Measurements from ENCODE around the gene STK38L. TPM values are rescaled to one million over a fixed set of nuclear protein-coding genes. Genes with fewer than 3 reads are reported as not detected.

Gene STK38L
- polyA plus RNA-seq, 2 donors: 10.9 to 11.9 TPM

GRCh38 chr12:27330846-27331245 lies 86.8 kb downstream of the STK38L start:
- no peaks in the 10 kb centered on the region for H3K9me3 ChIP-seq (ENCODE audit: control insufficient read depth in 2 of 2, insufficient read depth in 1 of 2, low read depth in 1 of 2, low read length in 1 of 2)
- H3K36me3 ChIP-seq (ENCODE audit: control insufficient read depth in 2 of 2, insufficient read depth in 2 of 2, low read length in 1 of 2): peaks cover 2 to 4% of the 10 kb centered on the region in 2 donors
- H3K27me3 ChIP-seq (ENCODE audit: control insufficient read depth in 1 of 2, insufficient read depth in 2 of 2, low read length in 2 of 2): no peaks in the 10 kb centered on the region
- WGBS, 2 donors: 47 to 61% methylated on average over 1 of the region's 1 CpG
- no peak overlapping the region for H3K4me3 ChIP-seq (ENCODE audit: low read depth in 1 of 2, low read length in 2 of 2)
- peaks cover 0 to 8% of the 10 kb centered on the region in 2 donors for H3K4me1 ChIP-seq (ENCODE audit: control insufficient read depth in 2 of 2, insufficient read depth in 2 of 2, low read length in 1 of 2)
- H3K27ac ChIP-seq (ENCODE audit: low read depth in 2 of 2, low read length in 1 of 2): peak overlapping the region; percentile 57 to 66

GRCh38 chr12:27331291-27331926 lies 87.3 kb downstream of the STK38L start:
- Histone ChIP-seq H3K27ac (ENCODE audit: low read depth in 2 of 2, low read length in 1 of 2) (peak overlapping the region; percentile 77 to 91), H3K36me3 (ENCODE audit: control insufficient read depth in 2 of 2, insufficient read depth in 2 of 2, low read length in 1 of 2) (peaks cover 0 to 4% of the 10 kb centered on the region in 2 donors), H3K4me3 (ENCODE audit: low read depth in 1 of 2, low read length in 2 of 2) (peak overlapping the region; percentile 77 to 85), H3K27me3 (ENCODE audit: control insufficient read depth in 1 of 2, insufficient read depth in 2 of 2, low read length in 2 of 2) (no peaks in the 10 kb centered on the region), H3K4me1 (ENCODE audit: control insufficient read depth in 2 of 2, insufficient read depth in 2 of 2, low read length in 1 of 2) (peaks cover 0 to 10% of the 10 kb centered on the region in 2 donors), H3K9me3 (ENCODE audit: control insufficient read depth in 2 of 2, insufficient read depth in 1 of 2, low read depth in 1 of 2, low read length in 1 of 2) (no peaks in the 10 kb centered on the region)
- 17 to 26% methylated on average over 7 of the region's 7 CpGs for WGBS, 2 donors

GRCh38 chr12:27331927-27332324 lies 87.8 kb downstream of the STK38L start:
- H3K27ac ChIP-seq (ENCODE audit: low read depth in 2 of 2, low read length in 1 of 2): peak overlapping the region; percentile 77 to 91

GRCh38 chr12:27332407-27332713 lies 88.3 kb downstream of the STK38L start:
- peak overlapping the region; percentile 77 to 85 for H3K4me3 ChIP-seq (ENCODE audit: low read depth in 1 of 2, low read length in 2 of 2)
- no peaks in the 10 kb centered on the region for H3K27me3 ChIP-seq (ENCODE audit: control insufficient read depth in 1 of 2, insufficient read depth in 2 of 2, low read length in 2 of 2)
- peaks cover 0 to 3% of the 10 kb centered on the region in 2 donors for H3K36me3 ChIP-seq (ENCODE audit: control insufficient read depth in 2 of 2, insufficient read depth in 2 of 2, low read length in 1 of 2)
- peaks cover 0 to 10% of the 10 kb centered on the region in 2 donors for H3K4me1 ChIP-seq (ENCODE audit: control insufficient read depth in 2 of 2, insufficient read depth in 2 of 2, low read length in 1 of 2)
- WGBS, 2 donors: 9 to 13% methylated on average over 10 of the region's 10 CpGs
- peak overlapping the region; percentile 77 to 91 for H3K27ac ChIP-seq (ENCODE audit: low read depth in 2 of 2, low read length in 1 of 2)
- no peaks in the 10 kb centered on the region for H3K9me3 ChIP-seq (ENCODE audit: control insufficient read depth in 2 of 2, insufficient read depth in 1 of 2, low read depth in 1 of 2, low read length in 1 of 2)

More at GRCh38 chr12:27331927-27332324, 87.8 kb downstream of the STK38L start:
- Histone ChIP-seq H3K36me3 (ENCODE audit: control insufficient read depth in 2 of 2, insufficient read depth in 2 of 2, low read length in 1 of 2) (peaks cover 0 to 4% of the 10 kb centered on the region in 2 donors), H3K4me3 (ENCODE audit: low read depth in 1 of 2, low read length in 2 of 2) (peak overlapping the region; percentile 77 to 85), H3K4me1 (ENCODE audit: control insufficient read depth in 2 of 2, insufficient read depth in 2 of 2, low read length in 1 of 2) (peaks cover 0 to 10% of the 10 kb centered on the region in 2 donors), H3K9me3 (ENCODE audit: control insufficient read depth in 2 of 2, insufficient read depth in 1 of 2, low read depth in 1 of 2, low read length in 1 of 2) (no peaks in the 10 kb centered on the region), H3K27me3 (ENCODE audit: control insufficient read depth in 1 of 2, insufficient read depth in 2 of 2, low read length in 2 of 2) (no peaks in the 10 kb centered on the region)
- 19 to 37% methylated on average over 3 of the region's 3 CpGs for WGBS, 2 donors

GRCh38 chr12:27332714-27333402 lies 88.8 kb downstream of the STK38L start, which contains the start of gene BMAL2:
BMAL2 (plus strand) TSS chr12:27332836; CDS start chr12:27333073, 237 bp downstream.
- WGBS, 2 donors: 0 to 1% methylated on average over 33 to 95 of the region's 96 CpGs

GRCh38 chr12:27333403-27334009 lies 89.4 kb downstream of the STK38L start:
- Histone ChIP-seq H3K36me3 (ENCODE audit: control insufficient read depth in 2 of 2, insufficient read depth in 2 of 2, low read length in 1 of 2) (no peaks in the 10 kb centered on the region), H3K9me3 (ENCODE audit: control insufficient read depth in 2 of 2, insufficient read depth in 1 of 2, low read depth in 1 of 2, low read length in 1 of 2) (no peaks in the 10 kb centered on the region), H3K4me1 (ENCODE audit: control insufficient read depth in 2 of 2, insufficient read depth in 2 of 2, low read length in 1 of 2) (peaks cover 0 to 10% of the 10 kb centered on the region in 2 donors), H3K27me3 (ENCODE audit: control insufficient read depth in 1 of 2, insufficient read depth in 2 of 2, low read length in 2 of 2) (no peaks in the 10 kb centered on the region), H3K27ac (ENCODE audit: low read depth in 2 of 2, low read length in 1 of 2) (peak overlapping the region; percentile 74 to 91), H3K4me3 (ENCODE audit: low read depth in 1 of 2, low read length in 2 of 2) (peak overlapping the region; percentile 77 to 85)
- WGBS, 2 donors: 2% methylated on average over 40 of the region's 40 CpGs

More at GRCh38 chr12:27332714-27333402, 88.8 kb downstream of the STK38L start, which contains the start of gene BMAL2:
- no peaks in the 10 kb centered on the region for H3K36me3 ChIP-seq (ENCODE audit: control insufficient read depth in 2 of 2, insufficient read depth in 2 of 2, low read length in 1 of 2)
- peak within 1 kb of the TSS; percentile 77 to 91 for H3K27ac ChIP-seq (ENCODE audit: low read depth in 2 of 2, low read length in 1 of 2)
- H3K4me1 ChIP-seq (ENCODE audit: control insufficient read depth in 2 of 2, insufficient read depth in 2 of 2, low read length in 1 of 2): peaks cover 0 to 10% of the 10 kb centered on the region in 2 donors
- H3K4me3 ChIP-seq (ENCODE audit: low read depth in 1 of 2, low read length in 2 of 2): peak within 1 kb of the TSS; percentile 77 to 85
- no peaks in the 10 kb centered on the region for H3K9me3 ChIP-seq (ENCODE audit: control insufficient read depth in 2 of 2, insufficient read depth in 1 of 2, low read depth in 1 of 2, low read length in 1 of 2)
- no peaks in the 10 kb centered on the region for H3K27me3 ChIP-seq (ENCODE audit: control insufficient read depth in 1 of 2, insufficient read depth in 2 of 2, low read length in 2 of 2)

- peak overlapping the region; percentile 77 to 85 for H3K4me3 ChIP-seq (ENCODE audit: low read depth in 1 of 2, low read length in 2 of 2)
- no peaks in the 10 kb centered on the region for H3K36me3 ChIP-seq (ENCODE audit: control insufficient read depth in 2 of 2, insufficient read depth in 2 of 2, low read length in 1 of 2)
- H3K4me1 ChIP-seq (ENCODE audit: control insufficient read depth in 2 of 2, insufficient read depth in 2 of 2, low read length in 1 of 2): peaks cover 0 to 10% of the 10 kb centered on the region in 2 donors
- H3K27ac ChIP-seq (ENCODE audit: low read depth in 2 of 2, low read length in 1 of 2): no peak overlapping the region
- no peaks in the 10 kb centered on the region for H3K27me3 ChIP-seq (ENCODE audit: control insufficient read depth in 1 of 2, insufficient read depth in 2 of 2, low read length in 2 of 2)
- H3K9me3 ChIP-seq (ENCODE audit: control insufficient read depth in 2 of 2, insufficient read depth in 1 of 2, low read depth in 1 of 2, low read length in 1 of 2): no peaks in the 10 kb centered on the region
- 48 to 66% methylated on average over 7 of the region's 7 CpGs for WGBS, 2 donors
These were observed 90.1 kb downstream of the STK38L start for GRCh38 chr12:27334042-27334720.

- Histone ChIP-seq H3K27ac (ENCODE audit: low read depth in 2 of 2, low read length in 1 of 2) (peak overlapping the region in 1 of 2 donors; percentile 70), H3K4me3 (ENCODE audit: low read depth in 1 of 2, low read length in 2 of 2) (peak overlapping the region; percentile 4 to 77), H3K36me3 (ENCODE audit: control insufficient read depth in 2 of 2, insufficient read depth in 2 of 2, low read length in 1 of 2) (no peaks in the 10 kb centered on the region), H3K4me1 (ENCODE audit: control insufficient read depth in 2 of 2, insufficient read depth in 2 of 2, low read length in 1 of 2) (peaks cover 0 to 10% of the 10 kb centered on the region in 2 donors), H3K9me3 (ENCODE audit: control insufficient read depth in 2 of 2, insufficient read depth in 1 of 2, low read depth in 1 of 2, low read length in 1 of 2) (no peaks in the 10 kb centered on the region), H3K27me3 (ENCODE audit: control insufficient read depth in 1 of 2, insufficient read depth in 2 of 2, low read length in 2 of 2) (no peaks in the 10 kb centered on the region)
- 79% methylated on average over 6 of the region's 6 CpGs for WGBS, 2 donors
These were observed 90.6 kb downstream of the STK38L start for GRCh38 chr12:27334721-27335082.
